Effector memory CD8-positive, alpha-beta T cell (primary cell): Measurements from ENCODE around the gene MMRN2.
A peak's percentile ranks its signal among the peaks of the same experiment; 100 is the strongest.
"Not testable (repeated sequence)": the region's sequence is repeated elsewhere in the genome, so short reads cannot be mapped to it uniquely, and the experiment has no call there.

Experiments
- ATAC-seq: fragments of 150-1000 bp; cut with Tn5 transposase; replicated peaks from 2 replicates; pipeline ENCODE4 v1.10.0; 2021; ENCODE audit warnings: mild to moderate bottlenecking, moderate library complexity
- DNase-seq, 3 experiments: peaks; one replicate each; pipeline ENCODE4 v3.0.0; 2021
- H3K27ac Mint-ChIP-seq, 2 donors: one replicate each; pipeline ENCODE4 v1.8.0; 2022; ENCODE audit warnings: mild to moderate bottlenecking in 2 of 2, mixed read lengths in 2 of 2, moderate library complexity in 2 of 2
- H3K27me3 Mint-ChIP-seq, 2 donors: one replicate each; pipeline ENCODE4 v1.8.0; 2022; ENCODE audit warnings: mixed read lengths in 2 of 2
- H3K36me3 Mint-ChIP-seq: one replicate; pipeline ENCODE4 v1.8.0; 2022; ENCODE audit warnings: mild to moderate bottlenecking, moderate library complexity, mixed read lengths; ENCODE audit not compliant: insufficient read depth
- H3K4me1 Mint-ChIP-seq, 2 donors: one replicate each; pipeline ENCODE4 v1.8.0; 2022; ENCODE audit warnings: low read depth in 2 of 2, mixed read lengths in 2 of 2
- H3K4me3 Mint-ChIP-seq, 2 donors: one replicate each; pipeline ENCODE4 v1.8.0; 2022; ENCODE audit warnings: mild to moderate bottlenecking in 2 of 2, mixed read lengths in 2 of 2, moderate library complexity in 2 of 2
- H3K9me3 Mint-ChIP-seq, 2 donors: one replicate each; pipeline ENCODE4 v1.8.0; 2022; ENCODE audit warnings: mixed read lengths in 2 of 2

Gene MMRN2

DNA sequence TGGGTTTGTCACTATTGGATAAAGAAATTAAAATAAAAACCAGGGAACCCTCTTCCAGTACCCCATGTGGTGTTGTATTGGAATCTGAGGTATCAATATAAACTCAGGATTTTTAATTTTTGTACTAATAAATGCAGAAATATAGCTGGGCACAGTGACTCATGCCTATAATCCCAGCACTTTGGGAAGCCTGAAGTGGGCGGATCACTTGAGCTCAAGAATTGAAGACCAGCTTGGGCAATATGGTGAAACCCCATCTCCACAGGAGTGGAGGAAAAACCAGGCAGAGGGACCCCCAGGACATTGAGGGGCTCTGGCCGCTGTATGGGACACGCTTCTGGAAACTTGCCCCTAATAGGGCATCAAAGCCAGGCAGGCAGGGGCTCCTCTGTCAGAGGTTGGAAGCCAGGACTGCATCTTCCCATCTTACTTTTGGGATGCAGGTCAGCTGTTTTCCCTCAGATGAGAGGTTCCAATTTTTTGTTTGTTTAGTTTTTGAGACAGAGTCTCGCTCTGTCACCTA, 21.9 kb upstream of the MMRN2 start:
- no peaks in the 10 kb centered on the region for H3K9me3 Mint-ChIP-seq
- no peak overlapping the region for H3K27ac Mint-ChIP-seq
- peaks cover 0 to 7% of the 10 kb centered on the region in 2 donors for H3K27me3 Mint-ChIP-seq
- no peaks in the 10 kb centered on the region for H3K36me3 Mint-ChIP-seq
- DNase-seq (no peak), ATAC-seq (no peak)
- no peaks in the 10 kb centered on the region for H3K4me1 Mint-ChIP-seq
- H3K4me3 Mint-ChIP-seq: no peak overlapping the region

DNA sequence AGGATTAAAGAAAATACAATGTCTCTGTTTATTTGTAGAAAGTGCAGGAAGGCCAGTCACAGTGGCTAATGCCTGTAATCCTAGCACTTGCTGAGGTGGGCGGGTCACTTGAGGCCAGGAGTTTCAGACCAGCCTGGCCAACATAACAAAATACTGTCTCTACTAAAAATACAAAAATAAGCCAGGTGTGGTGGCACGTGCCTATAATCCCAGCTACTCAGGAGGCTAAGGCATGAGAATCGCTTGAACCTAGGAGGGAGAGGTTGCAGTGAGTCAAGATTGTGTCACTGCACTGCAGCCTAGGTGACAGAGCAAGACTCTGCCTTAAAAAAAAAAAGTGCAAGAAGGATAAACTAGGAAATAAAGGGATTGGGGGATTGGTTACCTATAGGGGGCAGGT, 21.0 kb upstream of the MMRN2 start:
- not testable (repeated sequence) for H3K4me1 Mint-ChIP-seq, ATAC-seq, H3K27ac Mint-ChIP-seq, H3K4me3 Mint-ChIP-seq, H3K9me3 Mint-ChIP-seq, H3K36me3 Mint-ChIP-seq, DNase-seq, H3K27me3 Mint-ChIP-seq

- Mint-ChIP-seq H3K36me3 (peaks cover 13% of the 10 kb centered on the region), H3K4me3 (no peak overlapping the region), H3K27me3 (peaks cover 0 to 7% of the 10 kb centered on the region in 2 donors), H3K4me1 (peaks cover 4 to 14% of the 10 kb centered on the region in 2 donors), H3K9me3 (no peaks in the 10 kb centered on the region), H3K27ac (no peak overlapping the region)
- no peak for ATAC-seq
- no peak for DNase-seq
These were observed 19.1 kb upstream of the MMRN2 start for GRCh38 chr10:86976362-86977056.

- DNase-seq (no peak), ATAC-seq (no peak)
- Mint-ChIP-seq H3K4me1 (peaks cover 10 to 15% of the 10 kb centered on the region in 2 donors), H3K27ac (no peak overlapping the region), H3K9me3 (no peaks in the 10 kb centered on the region), H3K36me3 (peaks cover 23% of the 10 kb centered on the region), H3K4me3 (no peak overlapping the region), H3K27me3 (no peaks in the 10 kb centered on the region)
These were observed 17.1 kb upstream of the MMRN2 start for GRCh38 chr10:86974484-86974883.

- no peaks in the 10 kb centered on the region for H3K27me3 Mint-ChIP-seq
- peak overlapping the region; percentile 20 to 24 for H3K27ac Mint-ChIP-seq
- no peak for DNase-seq
These were observed 15.4 kb upstream of the MMRN2 start for GRCh38 chr10:86972613-86973380.

GRCh38 chr10:86971232-86971991, 14.0 kb upstream of the MMRN2 start:
- peak overlapping the region; percentile 95 for H3K27ac Mint-ChIP-seq
- peak overlapping the region; percentile 77 to 82 for H3K4me3 Mint-ChIP-seq
- ATAC-seq (peak; percentile 87), DNase-seq (peak; percentile 87 to 97 (median 94))
- peaks cover 17 to 19% of the 10 kb centered on the region in 2 donors for H3K4me1 Mint-ChIP-seq
- peaks cover 23% of the 10 kb centered on the region for H3K36me3 Mint-ChIP-seq
- H3K9me3 Mint-ChIP-seq: no peaks in the 10 kb centered on the region
- no peaks in the 10 kb centered on the region for H3K27me3 Mint-ChIP-seq

More at GRCh38 chr10:86972613-86973380, 15.4 kb upstream of the MMRN2 start:
- peaks cover 23% of the 10 kb centered on the region for H3K36me3 Mint-ChIP-seq
- ATAC-seq: no peak
- peak overlapping the region in 1 of 2 donors; percentile 5 for H3K4me3 Mint-ChIP-seq
- H3K9me3 Mint-ChIP-seq: no peaks in the 10 kb centered on the region
- H3K4me1 Mint-ChIP-seq: peaks cover 13 to 15% of the 10 kb centered on the region in 2 donors

DNA sequence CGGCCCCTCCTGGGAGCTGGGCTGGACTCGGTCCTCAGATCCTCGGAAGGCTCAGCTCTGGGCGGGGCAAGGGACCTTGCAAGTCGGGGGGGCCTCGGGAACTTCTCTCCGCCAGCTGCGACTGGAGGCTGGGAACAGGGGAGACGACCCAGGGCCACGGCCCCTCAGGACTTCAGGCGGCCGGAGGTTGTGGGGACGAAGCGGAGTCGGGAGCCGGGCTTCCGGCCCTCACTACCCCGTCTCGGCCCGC, 13.5 kb upstream of the MMRN2 start:
- peak overlapping the region; percentile 95 for H3K27ac Mint-ChIP-seq
- ATAC-seq (no peak), DNase-seq (no peak)
- H3K9me3 Mint-ChIP-seq: no peaks in the 10 kb centered on the region
- H3K27me3 Mint-ChIP-seq: no peaks in the 10 kb centered on the region
- peak overlapping the region; percentile 75 to 82 for H3K4me3 Mint-ChIP-seq
- peaks cover 23% of the 10 kb centered on the region for H3K36me3 Mint-ChIP-seq
- peaks cover 21 to 24% of the 10 kb centered on the region in 2 donors for H3K4me1 Mint-ChIP-seq

DNA sequence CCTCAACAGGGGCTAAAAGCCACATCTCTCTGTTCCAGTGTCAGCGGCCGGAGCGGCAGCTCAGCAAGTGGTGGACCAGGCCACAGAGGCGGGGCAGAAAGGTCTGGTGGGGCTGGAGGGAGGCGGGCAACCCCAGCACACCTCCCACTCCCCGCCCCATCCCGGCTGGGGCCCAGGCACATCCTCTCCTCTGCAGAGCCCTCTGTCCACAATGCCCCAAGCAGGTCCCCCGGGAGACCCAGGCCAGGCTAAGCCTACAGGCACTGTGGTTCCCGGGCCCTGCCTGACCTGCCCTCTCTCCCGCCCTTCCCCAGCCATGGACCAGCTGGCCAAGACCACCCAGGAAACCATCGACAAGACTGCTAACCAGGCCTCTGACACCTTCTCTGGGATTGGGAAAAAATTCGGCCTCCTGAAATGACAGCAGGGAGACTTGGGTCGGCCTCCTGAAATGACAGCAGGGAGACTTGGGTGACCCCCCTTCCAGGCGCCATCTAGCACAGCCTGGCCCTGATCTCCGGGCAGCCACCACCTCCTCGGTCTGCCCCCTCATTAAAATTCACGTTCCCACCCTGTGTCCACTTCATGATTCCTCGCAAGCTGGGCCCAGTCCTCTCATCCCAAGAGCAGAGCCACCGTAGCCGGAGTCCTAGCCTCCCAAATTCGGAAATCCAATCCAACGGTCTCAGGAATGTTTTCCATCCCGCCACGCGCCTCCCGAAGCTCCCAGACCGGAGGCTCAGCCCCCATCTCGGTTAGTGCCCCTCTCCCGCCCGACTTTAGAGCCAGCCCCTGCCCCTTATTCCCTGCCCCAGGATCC, 13.0 kb upstream of the MMRN2 start:
- peak overlapping the region; percentile 95 for H3K27ac Mint-ChIP-seq
- peak overlapping the region; percentile 75 to 82 for H3K4me3 Mint-ChIP-seq
- DNase-seq: peak in 1 of 3 experiments; percentile 6
- H3K27me3 Mint-ChIP-seq: no peaks in the 10 kb centered on the region
- peaks cover 21 to 25% of the 10 kb centered on the region in 2 donors for H3K4me1 Mint-ChIP-seq
- peaks cover 23% of the 10 kb centered on the region for H3K36me3 Mint-ChIP-seq
- no peak for ATAC-seq
- H3K9me3 Mint-ChIP-seq: no peaks in the 10 kb centered on the region

DNA sequence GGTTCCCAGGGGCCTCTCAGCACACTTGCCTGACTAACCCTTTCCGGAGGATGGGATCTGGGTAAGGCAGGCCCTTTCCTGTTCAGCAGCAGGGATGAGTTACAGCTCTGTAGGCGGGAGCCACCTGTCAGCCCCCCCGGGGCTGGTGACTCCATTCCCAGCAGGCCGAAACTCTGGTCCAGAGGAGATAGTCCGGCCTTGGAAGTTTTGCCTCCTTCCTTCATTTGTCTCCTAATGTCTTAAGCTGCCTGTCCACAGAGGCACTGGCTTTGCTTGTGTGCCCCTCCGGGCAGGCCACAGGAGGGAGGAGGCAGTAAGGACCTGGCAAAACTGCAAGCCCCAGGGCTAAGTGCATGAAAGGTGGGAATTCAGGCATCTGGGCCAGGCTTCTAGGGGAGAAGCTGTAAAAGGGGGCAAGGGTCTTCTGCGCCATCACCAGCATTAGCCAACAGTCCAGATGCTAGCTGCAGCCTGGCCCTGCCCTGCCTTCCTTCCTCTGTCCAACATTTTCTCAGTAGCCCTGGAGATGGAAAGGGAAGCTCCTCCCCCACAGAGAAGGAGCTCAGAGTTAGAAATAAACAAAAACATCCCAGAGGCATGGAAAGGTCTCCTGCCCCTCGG, 12.1 kb upstream of the MMRN2 start:
- no peaks in the 10 kb centered on the region for H3K27me3 Mint-ChIP-seq
- peaks cover 21 to 25% of the 10 kb centered on the region in 2 donors for H3K4me1 Mint-ChIP-seq
- no peak for DNase-seq
- peaks cover 23% of the 10 kb centered on the region for H3K36me3 Mint-ChIP-seq
- peak overlapping the region; percentile 10 to 23 for H3K4me3 Mint-ChIP-seq
- H3K9me3 Mint-ChIP-seq: no peaks in the 10 kb centered on the region
- ATAC-seq: no peak
- peak overlapping the region in 1 of 2 donors; percentile 95 for H3K27ac Mint-ChIP-seq

DNA sequence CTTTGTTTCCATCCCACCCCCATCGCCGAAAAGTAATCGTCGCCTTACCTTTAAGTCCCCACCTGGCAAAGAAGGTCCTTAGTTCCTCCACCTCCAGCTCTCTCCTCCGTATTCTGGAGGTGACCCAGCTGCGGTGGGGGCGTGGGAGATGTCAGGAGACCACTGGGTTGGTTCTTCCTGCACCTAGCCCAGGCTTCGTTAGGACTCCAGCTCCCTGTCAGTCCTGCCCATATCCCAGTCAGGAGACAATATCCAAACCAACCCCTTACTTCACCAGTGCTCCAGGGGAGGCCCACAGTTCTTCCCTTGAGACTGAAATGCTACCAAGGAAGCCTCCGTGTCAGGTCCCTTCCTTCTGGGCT, 11.6 kb upstream of the MMRN2 start:
- ATAC-seq (no peak), DNase-seq (no peak)
- Mint-ChIP-seq H3K27ac (no peak overlapping the region), H3K4me3 (peak overlapping the region in 1 of 2 donors; percentile 23), H3K27me3 (no peaks in the 10 kb centered on the region), H3K4me1 (peaks cover 21 to 25% of the 10 kb centered on the region in 2 donors), H3K36me3 (peaks cover 23% of the 10 kb centered on the region), H3K9me3 (no peaks in the 10 kb centered on the region)

DNA sequence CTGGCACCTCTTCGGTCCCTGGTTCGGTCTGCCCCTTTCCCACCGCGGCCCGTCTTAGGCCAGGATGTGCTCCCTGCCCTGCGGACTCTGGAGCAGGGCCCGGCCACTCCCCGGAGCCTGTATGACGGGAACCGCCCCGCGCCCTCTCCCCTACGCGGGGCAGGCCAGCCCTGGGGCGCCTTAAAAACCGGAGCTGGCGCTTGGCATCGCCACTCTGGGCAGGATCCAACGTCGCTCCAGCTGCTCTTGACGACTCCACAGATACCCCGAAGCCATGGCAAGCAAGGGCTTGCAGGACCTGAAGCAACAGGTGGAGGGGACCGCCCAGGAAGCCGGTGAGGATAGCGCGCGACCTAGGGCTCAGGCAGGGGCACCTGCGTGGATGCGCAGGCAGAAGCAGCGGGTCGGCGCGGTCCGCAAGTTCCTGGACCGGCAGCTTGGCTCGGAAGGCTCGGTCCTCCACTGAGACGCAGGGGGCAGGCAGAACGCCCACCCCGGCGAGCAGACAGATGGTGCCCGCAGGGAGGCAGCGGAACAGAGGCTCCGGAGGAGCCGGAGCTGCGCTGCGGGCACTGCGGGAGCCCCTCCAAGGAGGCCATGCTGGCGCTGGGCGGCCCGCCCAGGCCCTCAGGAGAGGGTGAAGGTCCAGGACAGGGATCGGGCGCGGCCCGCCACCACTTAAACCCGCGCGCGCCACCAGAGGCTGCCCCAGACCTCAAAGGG, 11.0 kb upstream of the MMRN2 start, which contains the start of gene ADIRF:
Gene ADIRF, plus strand, starts transcription at position 212 of the 723 bp plus-strand sequence. Its CDS starts 63 bp downstream, at position 275.
- Mint-ChIP-seq H3K9me3 (no peaks in the 10 kb centered on the region), H3K27ac (no peak within 1 kb of the TSS), H3K4me3 (peak within 1 kb of the TSS in 1 of 2 donors; percentile 23), H3K4me1 (peaks cover 21 to 25% of the 10 kb centered on the region in 2 donors), H3K36me3 (peaks cover 23% of the 10 kb centered on the region), H3K27me3 (no peaks in the 10 kb centered on the region)
- ATAC-seq (no peak), DNase-seq (no peak)

DNA sequence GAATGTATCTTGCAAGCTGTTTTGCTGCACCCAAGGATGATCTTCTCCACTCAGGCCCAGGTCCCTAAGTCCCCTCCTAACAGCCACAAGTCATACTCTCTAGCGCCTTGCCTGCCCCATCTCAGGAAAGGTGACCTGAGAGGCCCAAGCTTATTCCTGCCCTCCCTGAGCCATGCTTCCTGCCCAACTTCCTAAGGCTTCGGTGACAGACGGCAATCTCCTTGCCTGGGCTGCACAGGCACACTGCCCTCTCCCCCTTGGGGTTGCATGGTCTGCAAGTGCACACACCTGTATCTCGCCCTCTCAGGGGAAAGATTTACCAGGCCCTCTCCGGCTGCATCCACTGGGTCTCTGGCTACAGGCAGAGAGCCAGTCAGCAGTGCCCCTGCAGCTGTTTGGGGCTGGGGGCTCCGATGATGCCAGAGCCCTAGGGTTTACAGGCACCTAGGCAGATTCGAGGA, 10.1 kb upstream of the MMRN2 start:
- no peak overlapping the region for H3K4me3 Mint-ChIP-seq
- no peaks in the 10 kb centered on the region for H3K27me3 Mint-ChIP-seq
- no peak overlapping the region for H3K27ac Mint-ChIP-seq
- no peaks in the 10 kb centered on the region for H3K9me3 Mint-ChIP-seq
- H3K36me3 Mint-ChIP-seq: peaks cover 17% of the 10 kb centered on the region
- H3K4me1 Mint-ChIP-seq: peaks cover 12 to 25% of the 10 kb centered on the region in 2 donors
- ATAC-seq (no peak), DNase-seq (no peak)
